Testis (tissue), 3 donors: ENCODE results near the gene TNFSF10. TPM values are rescaled to one million over a fixed set of nuclear protein-coding genes. Genes with fewer than 3 reads are reported as not detected.

Experiments used
- DNase-seq: peaks from one replicate; pipeline ENCODE4 v3.0.0-alpha.2; 2019
- H3K27ac ChIP-seq, 2 donors: fragments of 200-600 bp; sonication (generic); one replicate each; pipeline ENCODE4 v1.5.1; 2019
- H3K27me3 ChIP-seq: fragments of 200-600 bp; sonication (generic); one replicate; pipeline ENCODE4 v1.5.1; 2019
- H3K36me3 ChIP-seq: fragments of 200-600 bp; sonication (generic); one replicate; pipeline ENCODE4 v1.5.1; 2017; ENCODE audit warnings: low read depth; ENCODE audit errors: missing control alignments
- H3K4me1 ChIP-seq: fragments of 200-600 bp; sonication (generic); one replicate; pipeline ENCODE4 v1.5.1; 2019
- H3K4me3 ChIP-seq, 2 donors: fragments of 200-600 bp; sonication (generic); one replicate each; pipeline ENCODE4 v1.5.1; 2017 to 2019
- H3K9me3 ChIP-seq: fragments of 200-600 bp; sonication (generic); one replicate; pipeline ENCODE4 v1.5.1; 2017
- POLR2A ChIP-seq: fragments of 450-650 bp; IDR thresholded peaks from one replicate; pipeline ENCODE4 v1.6.1; 2017; ENCODE audit warnings: antibody characterized with exemption, mild to moderate bottlenecking, moderate library complexity
- WGBS, 2 donors: methylation state at CpG; one replicate each; pipeline ENCODE4 v1.1.5; 2018; 5-methylcytosine and 5-hydroxymethylcytosine counted together
- intact Hi-C: fragments of 100-400 bp; cut with DNase I; formaldehyde crosslinking; loops from one replicate; pipeline ENCODE4 v1.15.1; 2023; ENCODE audit warnings: low total_unique reads
- polyA plus RNA-seq: library from polyadenylated mRNA; stranded (reverse); fragments of 350-450 nt; fragmentation: Illumina TruSeq; extraction: RNeasy Lipid Tissue Mini Kit (QIAGEN cat#74804); gene quantifications from one replicate; pipeline ENCODE4 v1.2.3, GENCODE V29; 2014; ENCODE audit warnings: low read depth, low replicate concordance; ENCODE audit not compliant: insufficient read depth
- total RNA-seq, 2 donors: library from RNA; depleted of rRNA; stranded (reverse); fragments of >200 nt; gene quantifications; one replicate each; pipeline ENCODE4 v1.2.3, GENCODE V29; 2016
- TF ChIP-seq, protein P1 (sequence below), 3 experiments: fragments of 450-650 bp in 2 of 3; fragments of 200-600 bp in 1 of 3; sonication (generic) in 1 of 3; IDR thresholded peaks; one replicate each; pipeline ENCODE4 v1.5.1; 2016 to 2019; ENCODE audit warnings: antibody characterized with exemption in 3 of 3, mild to moderate bottlenecking in 2 of 3, moderate library complexity in 1 of 3

The TNFSF10 gene
- total and polyA plus RNA-seq, 3 donors from 2014 or later, result 4.3 to 10.0 (median 8.1) TPM

DNA sequence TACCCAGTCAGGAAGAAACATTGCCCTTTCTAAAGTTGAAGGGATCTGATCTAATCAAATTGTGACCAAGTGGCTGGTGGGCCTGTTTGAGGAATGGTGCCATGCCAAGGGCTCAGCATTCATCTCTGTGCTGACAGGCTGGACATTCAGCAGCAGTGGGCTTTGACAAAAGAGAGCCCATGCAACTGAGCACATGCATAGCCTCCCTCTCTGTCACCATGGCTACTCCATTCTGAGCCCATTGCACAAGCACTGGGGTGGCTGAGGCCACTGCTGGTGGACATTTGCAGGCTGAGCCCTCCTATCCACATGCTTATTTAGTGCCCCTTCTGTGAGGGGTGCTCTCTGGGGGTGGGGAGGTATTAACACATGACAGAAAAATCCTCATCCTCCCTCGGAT lies 28.6 kb upstream of the TNFSF10 start:
- WGBS, 2 donors, result 93 to 96% methylated on average over 1 of the region's 1 CpG
- H3K36me3 ChIP-seq, result no peaks in the 10 kb centered on the region
- peaks cover under 1% of the 10 kb centered on the region for H3K4me1 ChIP-seq
- H3K4me3 ChIP-seq, result no peak overlapping the region
- no peak for DNase-seq
- no peak overlapping the region for H3K27ac ChIP-seq
- TF ChIP-seq, protein P1, sequence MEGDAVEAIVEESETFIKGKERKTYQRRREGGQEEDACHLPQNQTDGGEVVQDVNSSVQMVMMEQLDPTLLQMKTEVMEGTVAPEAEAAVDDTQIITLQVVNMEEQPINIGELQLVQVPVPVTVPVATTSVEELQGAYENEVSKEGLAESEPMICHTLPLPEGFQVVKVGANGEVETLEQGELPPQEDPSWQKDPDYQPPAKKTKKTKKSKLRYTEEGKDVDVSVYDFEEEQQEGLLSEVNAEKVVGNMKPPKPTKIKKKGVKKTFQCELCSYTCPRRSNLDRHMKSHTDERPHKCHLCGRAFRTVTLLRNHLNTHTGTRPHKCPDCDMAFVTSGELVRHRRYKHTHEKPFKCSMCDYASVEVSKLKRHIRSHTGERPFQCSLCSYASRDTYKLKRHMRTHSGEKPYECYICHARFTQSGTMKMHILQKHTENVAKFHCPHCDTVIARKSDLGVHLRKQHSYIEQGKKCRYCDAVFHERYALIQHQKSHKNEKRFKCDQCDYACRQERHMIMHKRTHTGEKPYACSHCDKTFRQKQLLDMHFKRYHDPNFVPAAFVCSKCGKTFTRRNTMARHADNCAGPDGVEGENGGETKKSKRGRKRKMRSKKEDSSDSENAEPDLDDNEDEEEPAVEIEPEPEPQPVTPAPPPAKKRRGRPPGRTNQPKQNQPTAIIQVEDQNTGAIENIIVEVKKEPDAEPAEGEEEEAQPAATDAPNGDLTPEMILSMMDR (IDR thresholded peaks at IDR 0.05), result no peak
- no peak for TF ChIP-seq POLR2A
- no peaks in the 10 kb centered on the region for H3K9me3 ChIP-seq
- intact Hi-C loops, result no loop called here
- no peaks in the 10 kb centered on the region for H3K27me3 ChIP-seq

DNA sequence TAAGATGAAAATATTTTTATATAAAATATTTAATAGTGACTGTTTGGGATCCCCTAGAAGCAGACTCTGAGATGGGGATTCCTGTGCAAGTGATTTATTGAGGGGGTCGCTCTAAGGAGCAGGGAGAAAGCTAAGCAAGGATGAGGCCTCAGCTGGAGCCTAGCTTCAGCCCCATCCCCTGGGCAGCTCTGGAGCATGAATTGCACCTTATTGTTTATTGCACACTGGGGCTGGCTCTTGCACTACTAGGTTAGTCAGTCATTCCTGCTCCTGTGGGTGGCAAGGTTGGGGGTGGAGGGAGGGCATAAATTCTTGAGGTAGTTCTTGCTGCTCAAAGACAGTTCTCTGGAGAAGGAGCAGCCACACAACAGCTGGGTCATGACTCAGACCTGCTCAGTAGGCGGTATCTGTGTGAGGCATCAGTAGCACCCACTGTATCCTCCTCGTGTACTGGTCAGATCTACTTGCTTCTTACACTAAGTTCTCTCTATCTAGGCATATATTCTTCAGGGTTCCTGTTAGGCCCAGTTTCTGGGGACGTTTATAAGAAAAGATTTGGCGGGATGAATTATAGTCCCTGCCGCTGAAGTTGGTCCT lies 27.2 kb upstream of the TNFSF10 start:
- intact Hi-C loops, result no loop called here
- H3K27ac ChIP-seq, result no peak overlapping the region
- H3K4me3 ChIP-seq, result no peak overlapping the region
- H3K9me3 ChIP-seq, result no peaks in the 10 kb centered on the region
- TF ChIP-seq POLR2A, result no peak
- TF ChIP-seq, protein P1 (IDR thresholded peaks at IDR 0.05), result no peak
- 84 to 88% methylated on average over 6 of the region's 6 CpGs for WGBS, 2 donors
- no peaks in the 10 kb centered on the region for H3K36me3 ChIP-seq
- H3K4me1 ChIP-seq, result no peaks in the 10 kb centered on the region
- H3K27me3 ChIP-seq, result no peaks in the 10 kb centered on the region
- no peak for DNase-seq

DNA sequence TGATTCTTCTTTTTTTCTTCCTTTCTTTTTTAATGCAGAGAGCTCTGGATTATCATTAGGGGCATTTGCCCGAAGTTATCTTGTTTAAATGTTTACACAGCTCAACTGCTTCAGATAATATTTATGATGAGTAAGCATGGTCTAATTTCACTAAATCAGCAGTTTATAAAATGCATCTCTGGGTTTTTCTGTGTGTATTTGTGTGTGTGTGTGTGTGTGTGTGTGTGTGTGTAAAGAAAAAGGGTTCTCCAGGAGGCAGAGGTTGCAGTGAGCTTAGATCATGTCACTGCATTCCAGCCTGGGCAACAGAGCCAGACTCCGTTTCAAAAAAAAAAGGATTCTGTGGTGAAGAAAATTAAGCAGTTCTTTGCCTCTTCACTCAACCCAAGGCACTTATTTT lies 25.9 kb upstream of the TNFSF10 start:
- H3K36me3 ChIP-seq, result no peaks in the 10 kb centered on the region
- no peak overlapping the region for H3K27ac ChIP-seq
- no peaks in the 10 kb centered on the region for H3K9me3 ChIP-seq
- no peaks in the 10 kb centered on the region for H3K27me3 ChIP-seq
- no peak for TF ChIP-seq POLR2A
- TF ChIP-seq, protein P1 (IDR thresholded peaks at IDR 0.05), result no peak
- 65 to 67% methylated on average over 2 of the region's 2 CpGs for WGBS, 2 donors
- intact Hi-C loops, result no loop called here
- no peak for DNase-seq
- H3K4me1 ChIP-seq, result no peaks in the 10 kb centered on the region
- no peak overlapping the region for H3K4me3 ChIP-seq

DNA sequence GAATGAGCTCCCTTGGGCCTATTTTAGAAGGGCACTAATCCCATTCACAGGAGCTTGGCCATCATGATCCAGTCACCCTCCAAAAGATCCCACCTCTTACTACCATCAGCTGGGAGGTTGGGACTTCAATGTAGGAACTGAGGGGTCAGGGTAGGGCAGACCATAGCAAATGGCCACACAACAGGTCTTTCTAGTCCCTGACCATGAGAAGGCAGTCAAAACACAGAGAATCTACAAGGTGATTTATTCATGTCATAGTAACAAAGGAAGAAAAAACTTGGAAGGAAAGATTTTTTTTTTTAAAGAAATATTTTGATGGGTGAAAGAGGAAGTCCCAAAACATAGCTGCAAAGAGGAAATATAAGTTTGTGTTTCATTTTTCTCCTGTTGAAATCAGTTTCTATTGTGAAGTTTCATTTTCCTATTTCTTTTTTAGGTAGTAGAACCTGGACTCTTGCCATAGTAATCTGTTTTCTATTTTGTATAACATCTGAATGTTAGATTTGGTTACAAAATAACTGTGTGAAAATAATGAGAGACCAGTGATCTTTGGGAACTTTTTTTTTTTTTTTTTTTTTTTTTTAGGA lies 23.5 kb upstream of the TNFSF10 start:
- TF ChIP-seq, protein P1 (IDR thresholded peaks at IDR 0.05), result no peak
- TF ChIP-seq POLR2A, result no peak
- H3K4me1 ChIP-seq, result no peaks in the 10 kb centered on the region
- no peaks in the 10 kb centered on the region for H3K9me3 ChIP-seq
- H3K36me3 ChIP-seq, result no peaks in the 10 kb centered on the region
- H3K27ac ChIP-seq, result no peak overlapping the region
- intact Hi-C loops, result no loop called here
- no peaks in the 10 kb centered on the region for H3K27me3 ChIP-seq
- DNase-seq, result no peak
- H3K4me3 ChIP-seq, result no peak overlapping the region

DNA sequence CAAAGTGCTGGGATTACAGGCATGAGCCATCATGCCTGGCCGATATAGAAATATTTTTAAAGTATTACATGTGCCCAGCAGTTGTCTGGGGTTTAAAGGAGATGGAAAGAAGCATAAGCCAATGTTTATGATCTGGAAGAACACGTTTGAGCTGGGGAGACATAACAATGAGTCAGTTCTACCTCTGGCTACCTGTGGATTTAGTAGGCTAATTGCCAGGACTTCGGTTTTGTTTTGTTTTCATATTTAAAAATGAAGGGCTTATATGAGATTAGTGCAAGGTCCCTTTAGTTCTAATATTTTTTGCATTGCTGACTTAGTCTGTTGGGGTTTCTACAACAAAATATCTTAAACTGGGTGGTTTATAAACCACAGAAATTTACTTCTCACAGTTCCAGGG lies 22.9 kb upstream of the TNFSF10 start:
- no peaks in the 10 kb centered on the region for H3K27me3 ChIP-seq

More for the DNA sequence above, 22.9 kb upstream of the TNFSF10 start:
- DNase-seq, result no peak
- Histone ChIP-seq H3K4me1 (no peaks in the 10 kb centered on the region), H3K4me3 (no peak overlapping the region), H3K27ac (no peak overlapping the region), H3K9me3 (no peaks in the 10 kb centered on the region), H3K36me3 (no peaks in the 10 kb centered on the region)
- WGBS, 2 donors, result 91 to 93% methylated on average over 3 of the region's 3 CpGs
- TF ChIP-seq, protein P1 (IDR thresholded peaks at IDR 0.05), result no peak
- TF ChIP-seq POLR2A, result no peak
- intact Hi-C loops, result no loop called here
